GM21360 (cell line): ENCODE results near the gene DLG2.
A peak's percentile ranks its signal among the peaks of the same experiment; 100 is the strongest.
"Not testable (repeated sequence)": the region's sequence is repeated elsewhere in the genome, so short reads cannot be mapped to it uniquely, and the experiment has no call there.

ENCODE experiments used
- ATAC-seq: cut with Tn5 transposase; IDR thresholded peaks from one replicate; pipeline ENCODE4 v1.9.1; 2021; ENCODE audit warnings: mild to moderate bottlenecking, moderate library complexity; ENCODE audit not compliant: unreplicated experiment

DLG2 gene

GRCh38 chr11:85627332-85627997 lies at the start of gene DLG2:
TSS of gene DLG2 (minus strand) at chr11:85627344.
- peak; percentile 0 for ATAC-seq

- no peak for ATAC-seq
Observed at GRCh38 chr11:85673393-85673792, 46.2 kb upstream of the DLG2 start.

DNA sequence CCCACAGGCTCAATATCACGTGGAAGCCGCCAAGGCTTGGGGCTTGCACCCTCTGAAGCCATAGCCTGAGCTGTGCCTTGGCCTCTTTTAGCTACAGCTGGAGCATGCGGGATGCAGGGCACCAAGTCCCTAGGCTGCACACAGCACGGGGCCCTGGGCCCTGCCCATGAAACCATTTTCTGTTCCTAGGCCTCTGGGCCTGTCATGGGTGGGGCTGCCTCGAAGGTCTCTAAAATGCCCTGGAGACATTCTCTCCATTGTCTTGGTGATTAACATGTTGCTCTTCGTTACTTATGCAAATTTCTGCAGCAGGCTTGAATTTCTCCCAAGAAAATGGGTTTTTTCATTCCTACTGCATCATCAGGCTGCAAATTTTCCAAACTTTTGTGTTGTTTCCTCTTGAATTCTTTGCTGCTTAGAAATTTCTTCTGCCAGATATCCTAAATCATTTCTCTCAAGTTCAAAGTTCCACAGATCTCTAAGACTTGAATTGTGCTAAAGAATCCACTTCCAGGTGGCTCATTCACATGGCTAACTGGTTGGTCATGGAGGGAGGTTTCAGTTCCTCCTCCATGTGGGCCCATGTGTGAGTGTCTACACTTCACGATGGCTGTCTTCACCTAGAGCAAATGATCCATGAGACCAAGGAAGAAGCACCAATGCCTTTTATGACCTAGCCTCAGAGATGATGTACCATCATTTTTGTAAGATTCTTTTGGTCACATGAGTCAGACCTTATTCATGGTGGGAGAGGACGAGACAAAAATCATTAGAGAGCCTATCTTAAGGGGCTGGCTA lies 45.2 kb upstream of the DLG2 start:
- ATAC-seq, result no peak

GRCh38 chr11:85670949-85671663 lies 44.0 kb upstream of the DLG2 start:
- ATAC-seq, result not testable (repeated sequence)

DNA sequence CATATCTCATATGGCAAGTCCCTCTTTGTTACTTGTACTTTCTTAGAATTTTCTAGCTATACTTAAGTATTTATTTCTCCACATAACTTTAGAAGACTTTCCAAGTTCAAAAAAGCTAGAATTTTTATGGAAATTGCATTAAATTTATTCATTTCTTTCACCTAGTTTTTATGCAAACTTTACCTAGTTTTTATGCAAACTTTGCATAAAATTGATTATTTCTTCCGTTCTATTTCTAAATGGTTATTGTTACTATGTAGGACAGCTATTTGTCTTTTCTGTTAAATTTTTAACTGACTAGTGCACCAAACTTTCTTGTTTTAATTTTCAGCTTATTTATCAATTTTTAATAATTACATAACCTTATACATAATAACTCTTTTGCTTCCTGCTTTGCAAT lies 41.0 kb upstream of the DLG2 start:
- no peak for ATAC-seq

DNA sequence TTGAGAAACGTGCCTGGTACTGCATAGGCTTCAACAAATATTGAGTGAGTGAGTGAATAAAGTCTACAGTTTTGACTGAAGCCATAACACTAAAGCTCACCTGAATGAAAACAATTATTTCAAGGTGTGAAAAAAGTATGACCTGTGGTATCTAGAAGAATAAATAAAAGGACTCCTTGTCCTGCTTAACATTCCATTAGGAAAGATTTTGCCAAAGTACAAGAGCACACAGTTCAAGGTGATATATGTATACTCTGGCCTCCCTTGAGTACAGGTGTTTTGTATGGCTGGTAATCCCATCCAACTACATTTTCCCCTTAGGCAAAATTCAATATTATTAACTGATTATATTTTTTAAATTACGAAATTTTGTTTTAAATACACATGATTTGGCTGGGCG lies 39.5 kb upstream of the DLG2 start:
- ATAC-seq, result no peak

GRCh38 chr11:85665733-85666132 lies 38.6 kb upstream of the DLG2 start:
- ATAC-seq, result no peak

GRCh38 chr11:85664615-85665481 lies 37.7 kb upstream of the DLG2 start, which contains the start of gene CREBZF:
TSS of gene CREBZF (minus strand) at chr11:85665129. CDS start at chr11:85664875, 254 bp downstream.
- ATAC-seq, result peak; percentile 92

DNA sequence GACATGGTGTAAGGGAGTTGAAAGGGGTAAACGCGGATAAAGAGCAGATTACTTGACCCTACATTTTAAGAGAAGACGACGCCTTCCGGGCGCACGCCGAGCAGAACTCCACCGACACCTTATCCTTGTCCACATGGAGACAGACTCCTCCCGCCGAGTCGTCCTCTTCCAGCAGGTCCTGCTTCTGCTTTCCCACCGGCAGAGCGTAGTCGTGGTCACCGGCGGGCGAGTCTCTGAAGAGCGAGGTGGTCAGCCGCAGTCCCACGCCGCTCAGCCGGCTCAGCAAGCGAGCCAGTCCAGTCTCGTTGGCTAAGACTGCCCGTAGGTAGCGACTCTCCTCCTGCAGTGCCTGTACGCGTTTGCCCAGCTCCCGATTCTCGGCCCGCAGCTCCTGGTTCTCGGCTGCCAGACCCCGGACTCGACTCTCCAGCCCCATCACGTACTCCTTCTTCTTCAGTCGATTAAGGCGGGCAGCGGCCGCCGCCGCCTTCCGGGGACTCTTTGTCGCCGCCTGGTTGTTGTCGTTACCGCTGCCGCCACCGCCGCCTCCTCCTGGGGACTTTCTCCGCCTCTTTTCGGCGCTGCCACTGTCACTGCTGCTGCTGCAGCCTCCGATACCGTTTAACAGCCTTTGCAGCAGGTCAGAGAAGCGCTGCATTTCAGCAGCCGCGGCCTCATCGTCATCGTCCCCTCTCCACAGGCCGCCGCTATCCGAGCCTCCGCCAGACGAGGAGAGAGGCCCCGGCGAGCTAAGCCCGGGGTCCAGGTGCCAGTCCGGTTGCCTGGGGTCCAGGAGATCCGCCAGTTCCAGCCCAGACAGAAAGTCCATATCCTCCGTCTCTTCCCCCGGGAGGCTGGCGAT lies 36.8 kb upstream of the DLG2 start:
- peak; percentile 69 for ATAC-seq

- no peak for ATAC-seq
Observed at GRCh38 chr11:85663080-85663752, 36.1 kb upstream of the DLG2 start.

- ATAC-seq, result no peak
Observed at GRCh38 chr11:85661972-85662664, 35.0 kb upstream of the DLG2 start.

- ATAC-seq, result no peak
Observed at GRCh38 chr11:85658180-85658579, 31.0 kb upstream of the DLG2 start.

- ATAC-seq, result no peak
Observed at GRCh38 chr11:85656777-85657176, 29.6 kb upstream of the DLG2 start.

DNA sequence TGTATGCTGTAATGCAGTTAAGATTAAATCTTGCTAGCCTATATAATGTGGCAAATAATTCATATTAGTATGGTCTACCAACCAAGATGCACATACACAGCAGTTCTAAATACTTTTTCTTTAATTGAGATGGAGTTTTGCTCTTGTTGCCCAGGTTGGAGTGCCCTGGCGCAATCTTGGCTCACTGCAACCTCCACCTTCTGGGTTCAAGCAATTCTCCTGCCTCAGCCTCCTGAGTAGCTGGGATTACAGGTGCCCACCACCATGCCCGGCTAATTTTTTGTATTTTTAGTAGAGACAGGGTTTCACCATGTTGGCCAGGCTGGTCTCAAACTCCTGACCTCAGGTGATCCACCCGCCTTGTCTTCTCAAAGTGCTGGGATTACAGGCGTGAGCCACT lies 27.2 kb upstream of the DLG2 start:
- not testable (repeated sequence) for ATAC-seq

GRCh38 chr11:85652786-85653447 lies 25.8 kb upstream of the DLG2 start:
- no peak for ATAC-seq

GRCh38 chr11:85651118-85651517 lies 24.0 kb upstream of the DLG2 start:
- no peak for ATAC-seq

DNA sequence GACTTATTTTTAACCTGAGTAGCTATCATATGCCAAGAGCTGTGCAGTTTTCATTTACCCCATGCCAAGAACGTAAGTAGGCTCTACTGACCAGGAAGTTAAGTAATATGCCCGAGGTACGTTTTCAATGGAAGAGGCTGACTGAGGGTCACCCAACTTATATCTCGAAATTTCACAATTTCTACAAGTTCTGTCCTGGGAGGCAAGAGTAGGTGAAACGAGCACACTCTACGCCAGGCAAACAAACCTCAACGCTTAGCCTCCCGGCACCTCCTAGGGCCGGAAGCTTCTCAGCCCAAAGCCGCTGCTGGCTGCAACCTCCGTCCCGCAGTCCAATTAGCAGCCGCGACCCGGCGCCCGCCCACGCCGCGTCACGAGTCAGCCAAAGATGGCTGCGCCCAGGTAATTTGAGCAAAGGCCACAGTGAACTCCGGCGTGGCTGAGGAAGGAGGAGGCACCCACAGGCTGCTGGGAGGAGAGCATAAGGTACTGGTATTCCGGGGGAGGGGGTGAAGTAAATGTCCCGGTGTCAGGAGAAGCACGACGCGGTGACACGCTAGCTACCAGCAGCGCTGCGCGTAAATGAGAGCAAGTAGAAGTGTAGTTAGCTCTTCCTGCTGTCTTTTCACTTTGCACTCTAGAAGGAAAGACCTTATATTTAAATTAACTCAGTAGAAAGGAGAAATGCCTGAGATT lies 20.6 kb upstream of the DLG2 start, which contains the start of gene TMEM126A:
Gene TMEM126A (plus strand): TSS at position 364 of the 696 bp plus-strand sequence. CDS start 2,289 bp downstream, outside the sequence.
- ATAC-seq, result peak; percentile 99
